Vagina (tissue), 2 donors: ENCODE results near the gene CST9.

Experiments
- POLR2A ChIP-seq, 2 donors: fragments of 450-650 bp; IDR thresholded peaks; one replicate each; pipeline ENCODE4 v1.6.1; 2017; ENCODE audit warnings: antibody characterized with exemption in 2 of 2, mild to moderate bottlenecking in 2 of 2, moderate library complexity in 2 of 2
- TF ChIP-seq, protein P1 (sequence below), 3 experiments: fragments of 450-650 bp in 2 of 3; fragments of 200-600 bp in 1 of 3; sonication (generic) in 1 of 3; IDR thresholded peaks; one replicate each; pipeline ENCODE4 v1.5.1; 2017 to 2019; ENCODE audit warnings: antibody characterized with exemption in 3 of 3, mild to moderate bottlenecking in 2 of 3, moderate library complexity in 2 of 3

GRCh38 chr20:23652371-23652770 is 46.7 kb upstream of the CST9 start:
- no peak for TF ChIP-seq POLR2A (IDR thresholded peaks at IDR 0.05)
- TF ChIP-seq, protein P1, sequence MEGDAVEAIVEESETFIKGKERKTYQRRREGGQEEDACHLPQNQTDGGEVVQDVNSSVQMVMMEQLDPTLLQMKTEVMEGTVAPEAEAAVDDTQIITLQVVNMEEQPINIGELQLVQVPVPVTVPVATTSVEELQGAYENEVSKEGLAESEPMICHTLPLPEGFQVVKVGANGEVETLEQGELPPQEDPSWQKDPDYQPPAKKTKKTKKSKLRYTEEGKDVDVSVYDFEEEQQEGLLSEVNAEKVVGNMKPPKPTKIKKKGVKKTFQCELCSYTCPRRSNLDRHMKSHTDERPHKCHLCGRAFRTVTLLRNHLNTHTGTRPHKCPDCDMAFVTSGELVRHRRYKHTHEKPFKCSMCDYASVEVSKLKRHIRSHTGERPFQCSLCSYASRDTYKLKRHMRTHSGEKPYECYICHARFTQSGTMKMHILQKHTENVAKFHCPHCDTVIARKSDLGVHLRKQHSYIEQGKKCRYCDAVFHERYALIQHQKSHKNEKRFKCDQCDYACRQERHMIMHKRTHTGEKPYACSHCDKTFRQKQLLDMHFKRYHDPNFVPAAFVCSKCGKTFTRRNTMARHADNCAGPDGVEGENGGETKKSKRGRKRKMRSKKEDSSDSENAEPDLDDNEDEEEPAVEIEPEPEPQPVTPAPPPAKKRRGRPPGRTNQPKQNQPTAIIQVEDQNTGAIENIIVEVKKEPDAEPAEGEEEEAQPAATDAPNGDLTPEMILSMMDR (IDR thresholded peaks at IDR 0.05) = no peak
